ENCODE data around the gene ERP44. TPM values are rescaled to one million over a fixed set of nuclear protein-coding genes. Genes with fewer than 3 reads are reported as not detected.

ERP44 gene
- total RNA-seq, 3 donors from 2014 or later, result 15.7 to 17.8 (median 17.7) TPM

DNA sequence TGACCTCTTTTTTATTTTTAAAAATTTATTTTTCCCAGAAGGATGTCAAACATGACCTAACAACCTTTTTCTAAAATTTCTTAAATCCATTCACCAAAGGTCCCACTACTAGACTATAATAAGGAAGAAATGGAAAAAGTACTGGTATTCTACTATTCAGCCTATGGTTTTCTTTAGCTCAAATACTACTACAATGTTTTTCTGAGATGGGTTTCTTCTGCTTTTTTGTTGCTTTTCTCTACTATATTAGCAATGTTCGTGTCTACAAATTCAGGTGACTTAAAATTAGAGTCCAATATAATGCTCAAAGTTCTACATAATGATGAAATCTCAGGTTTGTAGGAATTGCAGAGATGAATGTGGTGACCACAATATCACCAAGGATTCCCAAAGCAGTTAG, 7.9 kb downstream of the ERP44 start:
- TF ChIP-seq, protein P1, sequence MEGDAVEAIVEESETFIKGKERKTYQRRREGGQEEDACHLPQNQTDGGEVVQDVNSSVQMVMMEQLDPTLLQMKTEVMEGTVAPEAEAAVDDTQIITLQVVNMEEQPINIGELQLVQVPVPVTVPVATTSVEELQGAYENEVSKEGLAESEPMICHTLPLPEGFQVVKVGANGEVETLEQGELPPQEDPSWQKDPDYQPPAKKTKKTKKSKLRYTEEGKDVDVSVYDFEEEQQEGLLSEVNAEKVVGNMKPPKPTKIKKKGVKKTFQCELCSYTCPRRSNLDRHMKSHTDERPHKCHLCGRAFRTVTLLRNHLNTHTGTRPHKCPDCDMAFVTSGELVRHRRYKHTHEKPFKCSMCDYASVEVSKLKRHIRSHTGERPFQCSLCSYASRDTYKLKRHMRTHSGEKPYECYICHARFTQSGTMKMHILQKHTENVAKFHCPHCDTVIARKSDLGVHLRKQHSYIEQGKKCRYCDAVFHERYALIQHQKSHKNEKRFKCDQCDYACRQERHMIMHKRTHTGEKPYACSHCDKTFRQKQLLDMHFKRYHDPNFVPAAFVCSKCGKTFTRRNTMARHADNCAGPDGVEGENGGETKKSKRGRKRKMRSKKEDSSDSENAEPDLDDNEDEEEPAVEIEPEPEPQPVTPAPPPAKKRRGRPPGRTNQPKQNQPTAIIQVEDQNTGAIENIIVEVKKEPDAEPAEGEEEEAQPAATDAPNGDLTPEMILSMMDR (IDR thresholded peaks at IDR 0.05), result no peak
- intact Hi-C loops (cut with DNase I; ENCODE audit: low total_unique reads), result no loop called here
- H3K4me1 ChIP-seq, result peaks cover 0 to 3% of the 10 kb centered on the region in 2 donors
- H3K4me3 ChIP-seq, result no peak overlapping the region
- no peaks in the 10 kb centered on the region for H3K27me3 ChIP-seq
- no peaks in the 10 kb centered on the region for H3K36me3 ChIP-seq
- H3K27ac ChIP-seq, result no peak overlapping the region
- H3K9me3 ChIP-seq, result no peaks in the 10 kb centered on the region
- no peak for DNase-seq (ENCODE audit: low spot score in 2 of 2)

DNA sequence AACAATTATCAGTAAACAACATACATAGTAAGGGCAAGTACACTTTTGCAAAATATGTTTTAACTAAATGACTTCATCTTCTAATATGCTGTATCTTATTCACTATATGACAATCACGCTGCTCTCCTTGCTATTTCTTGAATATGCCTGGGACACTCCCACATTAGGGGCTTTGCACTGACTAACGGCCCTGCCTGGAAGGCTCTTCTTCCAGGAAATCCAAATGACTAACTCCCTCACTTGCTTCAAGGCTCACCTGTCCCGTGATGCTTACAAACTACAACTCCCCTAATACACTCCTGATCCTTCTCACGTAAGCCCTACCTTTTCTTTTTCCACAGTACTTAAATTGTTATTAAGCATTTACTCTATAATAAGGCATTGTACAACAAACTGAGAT, 10.6 kb downstream of the ERP44 start:
- Histone ChIP-seq H3K27ac (no peak overlapping the region), H3K9me3 (no peaks in the 10 kb centered on the region), H3K4me1 (no peaks in the 10 kb centered on the region), H3K27me3 (no peaks in the 10 kb centered on the region), H3K36me3 (no peaks in the 10 kb centered on the region), H3K4me3 (no peak overlapping the region)
- no peak for TF ChIP-seq POLR2AphosphoS5 (IDR thresholded peaks at IDR 0.05)
- TF ChIP-seq, protein P1 (IDR thresholded peaks at IDR 0.05), result no peak
- TF ChIP-seq POLR2A (IDR thresholded peaks at IDR 0.05), result no peak
- intact Hi-C loops (cut with DNase I; ENCODE audit: low total_unique reads), result no loop called here
- DNase-seq (ENCODE audit: low spot score in 2 of 2), result no peak

DNA sequence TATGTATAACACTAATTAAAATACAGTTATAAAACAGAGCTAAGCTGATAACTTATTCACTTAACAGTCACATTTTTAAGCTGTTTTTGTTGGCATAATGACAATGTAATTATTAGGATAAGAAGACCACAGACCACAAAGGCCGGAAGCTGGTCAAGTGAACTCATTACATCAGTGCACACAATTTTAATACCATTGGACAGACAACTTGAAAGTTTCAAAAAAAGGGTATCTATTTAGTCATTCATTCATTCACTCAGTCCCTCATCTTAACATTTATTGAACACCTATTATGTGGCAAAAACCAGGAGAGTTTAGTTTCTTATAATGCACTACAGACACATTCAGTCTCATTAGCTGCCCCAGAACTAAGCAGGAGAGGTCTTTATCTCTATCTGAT, 11.6 kb downstream of the ERP44 start:
- Histone ChIP-seq H3K36me3 (no peaks in the 10 kb centered on the region), H3K4me1 (no peaks in the 10 kb centered on the region), H3K27ac (no peak overlapping the region), H3K9me3 (no peaks in the 10 kb centered on the region), H3K27me3 (no peaks in the 10 kb centered on the region), H3K4me3 (no peak overlapping the region)
- intact Hi-C loops (cut with DNase I; ENCODE audit: low total_unique reads), result no loop called here
- DNase-seq (ENCODE audit: low spot score in 2 of 2), result no peak
- no peak for TF ChIP-seq POLR2AphosphoS5 (IDR thresholded peaks at IDR 0.05)
- TF ChIP-seq POLR2A (IDR thresholded peaks at IDR 0.05), result no peak
- TF ChIP-seq, protein P1 (IDR thresholded peaks at IDR 0.05), result no peak

DNA sequence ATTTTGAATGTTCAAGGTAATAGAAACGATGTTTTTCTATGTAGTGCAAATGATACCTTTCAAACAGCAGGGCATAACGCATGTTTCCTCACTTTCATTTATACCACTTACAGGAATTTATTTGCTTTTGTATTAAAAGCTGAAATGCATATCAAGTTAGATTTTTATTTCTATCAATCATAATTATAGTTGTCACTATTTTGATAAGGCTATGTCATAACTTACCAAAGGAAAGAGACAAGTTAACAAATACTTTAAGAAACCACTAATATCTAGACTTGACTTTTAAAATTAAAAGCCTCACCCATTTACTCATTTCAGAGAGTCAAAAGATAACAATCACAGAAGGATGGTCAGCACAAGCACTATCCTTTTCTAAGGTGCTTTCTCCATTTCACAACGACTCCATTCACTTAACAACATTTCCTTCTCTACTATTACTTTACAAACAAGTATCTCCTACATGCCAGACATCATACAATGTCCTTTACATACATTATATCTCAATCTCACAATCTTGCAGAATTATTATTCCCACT, 12.6 kb downstream of the ERP44 start:
- H3K9me3 ChIP-seq, result no peaks in the 10 kb centered on the region
- TF ChIP-seq POLR2AphosphoS5 (IDR thresholded peaks at IDR 0.05), result no peak
- no peaks in the 10 kb centered on the region for H3K27me3 ChIP-seq
- H3K4me3 ChIP-seq, result no peak overlapping the region
- no peak for DNase-seq (ENCODE audit: low spot score in 2 of 2)
- intact Hi-C loops (cut with DNase I; ENCODE audit: low total_unique reads), result no loop called here
- no peaks in the 10 kb centered on the region for H3K4me1 ChIP-seq
- no peak overlapping the region for H3K27ac ChIP-seq
- H3K36me3 ChIP-seq, result no peaks in the 10 kb centered on the region

DNA sequence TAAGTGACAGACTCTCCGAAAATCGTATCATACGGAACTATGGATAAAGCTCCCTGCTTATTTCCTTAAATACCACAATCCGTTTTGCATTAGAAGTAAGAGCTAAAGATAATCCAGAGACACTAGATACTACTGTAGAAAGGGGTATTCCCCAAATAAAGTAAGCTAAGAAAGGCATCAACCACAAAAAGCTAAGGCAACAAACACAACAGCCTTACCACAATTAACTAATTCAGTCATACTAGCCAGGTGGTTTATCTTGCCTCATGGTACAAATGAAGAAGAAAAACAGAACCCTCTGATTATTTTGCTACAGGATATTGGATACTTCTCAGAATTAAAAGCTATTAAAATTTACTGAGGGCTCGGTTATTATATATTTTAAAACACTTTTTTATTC, 14.1 kb downstream of the ERP44 start:
- intact Hi-C loops (cut with DNase I; ENCODE audit: low total_unique reads), result no loop called here
- no peak overlapping the region for H3K27ac ChIP-seq
- H3K4me3 ChIP-seq, result no peak overlapping the region
- H3K4me1 ChIP-seq, result no peaks in the 10 kb centered on the region
- no peaks in the 10 kb centered on the region for H3K27me3 ChIP-seq
- no peaks in the 10 kb centered on the region for H3K9me3 ChIP-seq
- no peak for TF ChIP-seq POLR2AphosphoS5 (IDR thresholded peaks at IDR 0.05)
- no peak for DNase-seq (ENCODE audit: low spot score in 2 of 2)
- H3K36me3 ChIP-seq, result no peaks in the 10 kb centered on the region

DNA sequence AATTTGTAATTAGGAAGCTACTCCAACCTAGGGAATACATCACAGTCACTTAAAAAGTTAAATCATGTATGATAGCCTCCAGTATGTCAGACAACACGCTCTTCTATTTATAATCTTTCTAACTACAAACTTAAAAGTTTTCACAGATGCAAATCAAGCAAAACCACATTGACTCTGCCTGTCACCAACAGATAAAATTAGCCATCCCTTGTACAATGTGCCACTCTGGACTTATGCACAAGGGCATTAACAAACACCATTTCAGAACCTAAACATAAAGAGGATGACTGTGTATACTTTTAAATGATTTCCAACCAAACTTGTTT, 14.7 kb downstream of the ERP44 start:
- H3K27me3 ChIP-seq, result no peaks in the 10 kb centered on the region
- no peaks in the 10 kb centered on the region for H3K36me3 ChIP-seq
- DNase-seq (ENCODE audit: low spot score in 2 of 2), result no peak
- H3K4me1 ChIP-seq, result no peaks in the 10 kb centered on the region
- no peak overlapping the region for H3K27ac ChIP-seq
- no peaks in the 10 kb centered on the region for H3K9me3 ChIP-seq
- intact Hi-C loops (cut with DNase I; ENCODE audit: low total_unique reads), result no loop called here
- no peak for TF ChIP-seq POLR2A (IDR thresholded peaks at IDR 0.05)
- TF ChIP-seq POLR2AphosphoS5 (IDR thresholded peaks at IDR 0.05), result no peak
- TF ChIP-seq, protein P1 (IDR thresholded peaks at IDR 0.05), result no peak
- H3K4me3 ChIP-seq, result no peak overlapping the region

Data from breast epithelium (tissue), 4 donors.